ENCODE data around the gene ARPC1A.

GRCh38 chr7:99374111-99375064 is 48.7 kb downstream of the ARPC1A start, which contains the start of gene ARPC1B:
- TF ChIP-seq CTCF (IDR thresholded peaks at IDR 0.05) = no peak
- peak in 1 of 2 donors; percentile 38 for TF ChIP-seq POLR2A (IDR thresholded peaks at IDR 0.05)
